Astrocyte (in vitro differentiated cells and primary cell): ENCODE results near the gene GMDS. TPM values are rescaled to one million over a fixed set of nuclear protein-coding genes. Genes with fewer than 3 reads are reported as not detected.

Experiments used
- DNase-seq: peaks from one replicate; pipeline ENCODE4 v3.0.0-alpha.2; 2010; ENCODE audit warnings: low read depth
- FAIRE-seq: peaks from 2 replicates; lab custom pipeline; 2011; peaks lifted over from hg19 to GRCh38; lab: Jason Lieb, UNC
- H2AFZ ChIP-seq: 2 replicates; pipeline ENCODE4 v1.6.0; 2012; ENCODE audit warnings: low read depth, low read length, inconsistent platforms
- H3K27ac ChIP-seq: 2 replicates; pipeline ENCODE4 v1.5.1; 2011; ENCODE audit warnings: low read depth, low read length, inconsistent platforms
- H3K27me3 ChIP-seq: 2 replicates; pipeline ENCODE4 v1.6.0; 2011; ENCODE audit warnings: low read length, inconsistent platforms; ENCODE audit not compliant: insufficient read depth
- H3K36me3 ChIP-seq: 2 replicates; pipeline ENCODE4 v1.5.1; 2011; ENCODE audit warnings: low read length, inconsistent platforms; ENCODE audit not compliant: insufficient read depth
- H3K4me1 ChIP-seq: 2 replicates; pipeline ENCODE4 v1.5.1; 2011; ENCODE audit warnings: low read length, inconsistent platforms; ENCODE audit not compliant: insufficient read depth
- H3K4me2 ChIP-seq: 2 replicates; pipeline ENCODE4 v1.6.0; 2012; ENCODE audit warnings: low read length, inconsistent platforms
- H3K4me3 ChIP-seq: 2 replicates; pipeline ENCODE4 v1.5.1; 2011; ENCODE audit warnings: low read depth, mild to moderate bottlenecking, low read length, inconsistent platforms; ENCODE audit not compliant: insufficient read depth
- H3K79me2 ChIP-seq: 2 replicates; pipeline ENCODE4 v1.6.0; 2012; ENCODE audit warnings: mild to moderate bottlenecking, low read length, inconsistent platforms; ENCODE audit not compliant: insufficient read depth
- H3K9ac ChIP-seq: 2 replicates; pipeline ENCODE4 v1.6.0; 2012; ENCODE audit warnings: mild to moderate bottlenecking, low read length, inconsistent platforms
- H3K9me3 ChIP-seq: 2 replicates; pipeline ENCODE4 v1.5.1; 2012; ENCODE audit warnings: low read depth, mild to moderate bottlenecking, low read length, inconsistent platforms; ENCODE audit not compliant: insufficient read depth
- H4K20me1 ChIP-seq: 2 replicates; pipeline ENCODE4 v1.6.0; 2012; ENCODE audit warnings: low read length, inconsistent platforms; ENCODE audit not compliant: insufficient read depth
- H3K27ac Mint-ChIP-seq: one replicate; pipeline ENCODE4 v1.8.0; 2021; ENCODE audit warnings: mild to moderate bottlenecking, mixed read lengths; ENCODE audit not compliant: unreplicated experiment
- H3K27me3 Mint-ChIP-seq: one replicate; pipeline ENCODE4 v1.8.0; 2021; ENCODE audit warnings: low read depth, mixed read lengths; ENCODE audit not compliant: unreplicated experiment
- H3K36me3 Mint-ChIP-seq: one replicate; pipeline ENCODE4 v1.8.0; 2021; ENCODE audit warnings: low read depth, mixed read lengths; ENCODE audit not compliant: unreplicated experiment
- H3K4me1 Mint-ChIP-seq: one replicate; pipeline ENCODE4 v1.8.0; 2021; ENCODE audit warnings: low read depth, mixed read lengths; ENCODE audit not compliant: unreplicated experiment
- H3K4me3 Mint-ChIP-seq: one replicate; pipeline ENCODE4 v1.8.0; 2021; ENCODE audit warnings: mild to moderate bottlenecking, moderate library complexity, mixed read lengths; ENCODE audit not compliant: unreplicated experiment
- H3K9me3 Mint-ChIP-seq: one replicate; pipeline ENCODE4 v1.8.0; 2021; ENCODE audit warnings: mild to moderate bottlenecking, mixed read lengths; ENCODE audit not compliant: unreplicated experiment
- CTCF ChIP-seq: IDR thresholded peaks from 2 replicates; pipeline ENCODE4 v1.5.1; 2011; ENCODE audit warnings: low read depth, mild to moderate bottlenecking, inconsistent platforms, low read length, moderate library complexity; ENCODE audit not compliant: insufficient read depth
- EZH2 ChIP-seq: IDR thresholded peaks from 2 replicates; pipeline ENCODE4 v1.6.1; 2012; ENCODE audit warnings: mild to moderate bottlenecking, low read length, inconsistent platforms; ENCODE audit not compliant: insufficient read depth
- total RNA-seq: library from RNA; stranded (reverse); gene quantifications from 2 replicates; pipeline ENCODE4 v1.2.1, GENCODE V29; 2021

Gene GMDS
- total RNA-seq, 1 donor from 2014 or later: 9.4 TPM

GRCh38 chr6:1736346-1737105, 508.9 kb downstream of the GMDS start:
- Histone ChIP-seq H3K79me2 (no peaks in the 10 kb centered on the region), H3K27me3 (no peaks in the 10 kb centered on the region), H4K20me1 (peaks cover 9% of the 10 kb centered on the region), H3K4me1 (no peaks in the 10 kb centered on the region), H3K4me2 (no peak overlapping the region), H3K9me3 (no peaks in the 10 kb centered on the region), H3K27ac (no peak overlapping the region), H3K4me3 (no peak overlapping the region), H2AFZ (no peak overlapping the region), H3K9ac (no peak overlapping the region), H3K36me3 (no peaks in the 10 kb centered on the region)
- DNase-seq (no peak), FAIRE-seq (no peak)
- Mint-ChIP-seq H3K4me1 (peaks cover 1% of the 10 kb centered on the region), H3K4me3 (no peak overlapping the region), H3K27me3 (peaks cover 10% of the 10 kb centered on the region), H3K27ac (no peak overlapping the region), H3K9me3 (peaks cover 2% of the 10 kb centered on the region), H3K36me3 (peaks cover 2% of the 10 kb centered on the region)
- no peak for TF ChIP-seq CTCF
- TF ChIP-seq EZH2: no peak

GRCh38 chr6:1735239-1735803, 510.1 kb downstream of the GMDS start:
- H3K9me3 Mint-ChIP-seq: peaks cover 2% of the 10 kb centered on the region
- peaks cover 2% of the 10 kb centered on the region for H3K36me3 Mint-ChIP-seq
- H3K27me3 ChIP-seq: no peaks in the 10 kb centered on the region
- peaks cover 9% of the 10 kb centered on the region for H4K20me1 ChIP-seq
- H2AFZ ChIP-seq: no peak overlapping the region
- H3K36me3 ChIP-seq: no peaks in the 10 kb centered on the region
- no peak overlapping the region for H3K27ac ChIP-seq
- H3K4me3 Mint-ChIP-seq: no peak overlapping the region
- H3K4me3 ChIP-seq: no peak overlapping the region
- no peak overlapping the region for H3K9ac ChIP-seq
- no peaks in the 10 kb centered on the region for H3K79me2 ChIP-seq
- H3K4me2 ChIP-seq: no peak overlapping the region
- TF ChIP-seq CTCF: no peak
- no peak for TF ChIP-seq EZH2
- no peak overlapping the region for H3K27ac Mint-ChIP-seq
- H3K9me3 ChIP-seq: no peaks in the 10 kb centered on the region
- H3K4me1 ChIP-seq: no peaks in the 10 kb centered on the region
- FAIRE-seq (no peak), DNase-seq (no peak)
- H3K27me3 Mint-ChIP-seq: peaks cover 10% of the 10 kb centered on the region
- H3K4me1 Mint-ChIP-seq: peaks cover 1% of the 10 kb centered on the region

GRCh38 chr6:1730882-1731281, 514.5 kb downstream of the GMDS start:
- Mint-ChIP-seq H3K36me3 (peaks cover 2% of the 10 kb centered on the region), H3K27ac (no peak overlapping the region), H3K4me1 (peaks cover 3% of the 10 kb centered on the region), H3K9me3 (peaks cover 2% of the 10 kb centered on the region), H3K4me3 (no peak overlapping the region), H3K27me3 (peaks cover 6% of the 10 kb centered on the region)
- H3K4me1 ChIP-seq: peaks cover 8% of the 10 kb centered on the region
- H3K4me3 ChIP-seq: no peak overlapping the region
- TF ChIP-seq EZH2 (no peak), CTCF (no peak)
- DNase-seq: no peak
- FAIRE-seq: no peak
- no peaks in the 10 kb centered on the region for H3K27me3 ChIP-seq
- no peak overlapping the region for H3K9ac ChIP-seq
- H3K79me2 ChIP-seq: no peaks in the 10 kb centered on the region
- no peak overlapping the region for H3K4me2 ChIP-seq
- no peak overlapping the region for H3K27ac ChIP-seq
- no peak overlapping the region for H2AFZ ChIP-seq
- H4K20me1 ChIP-seq: no peaks in the 10 kb centered on the region
- no peaks in the 10 kb centered on the region for H3K9me3 ChIP-seq
- no peaks in the 10 kb centered on the region for H3K36me3 ChIP-seq
